ENCODE measurements around the gene RASA3. TPM values are rescaled to one million over a fixed set of nuclear protein-coding genes. Genes with fewer than 3 reads are reported as not detected.

Gene RASA3
- total and polyA plus RNA-seq, 10 of the 15 experiments (the other 5 are each of a cell fraction or from before 2014, with no cell fraction given): 0.79 to 33.9 (median 17.6) TPM

DNA sequence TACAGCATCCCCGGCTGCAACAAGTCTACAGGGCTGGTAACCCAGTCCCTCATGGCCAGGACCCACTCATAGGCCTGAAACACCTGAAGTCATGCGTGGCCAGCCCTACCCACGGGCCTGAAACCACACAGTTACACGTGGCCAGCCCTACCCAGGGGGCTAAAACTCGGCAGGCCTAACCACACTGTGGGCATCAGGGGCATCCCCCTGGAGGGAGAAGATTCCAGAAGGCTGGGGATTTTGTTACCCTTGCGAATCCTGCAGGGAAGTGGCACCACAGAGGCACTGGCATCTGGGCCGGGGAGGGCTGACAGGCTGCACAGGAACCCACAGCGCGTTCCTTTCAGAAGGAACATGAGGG lies 110.1 kb downstream of the RASA3 start:
- RAD21 ChIA-PET (ENCODE audit: unreplicated experiment): no interaction called here
- Histone ChIP-seq H3K4me1 (ENCODE audit: control insufficient read depth, insufficient read depth, low read length) (peaks cover 32% of the 10 kb centered on the region), H2AFZ (ENCODE audit: control insufficient read depth, low read depth, low read length) (no peak overlapping the region), H3K79me2 (ENCODE audit: control insufficient read depth, insufficient read depth, low read length) (no peaks in the 10 kb centered on the region), H4K20me1 (ENCODE audit: control insufficient read depth, insufficient read depth) (no peaks in the 10 kb centered on the region), H3K27ac (ENCODE audit: control insufficient read depth, insufficient read depth) (no peak overlapping the region), H3K9me3 (replicated peaks; ENCODE audit: control insufficient read depth, insufficient read depth, low read length) (no peaks in the 10 kb centered on the region), H3K4me3 (no peak overlapping the region), H3K4me2 (ENCODE audit: control insufficient read depth, insufficient read depth) (no peak overlapping the region), H3K27me3 (replicated peaks in 1 of 2; ENCODE audit: control insufficient read depth in 2 of 2, insufficient read depth in 2 of 2, low read length in 1 of 2) (no peaks in the 10 kb centered on the region), H3K36me3 (ENCODE audit: control insufficient read depth in 2 of 2, insufficient read depth in 2 of 2, low read length in 1 of 2) (peaks cover 7 to 36% of the 10 kb centered on the region in 2 experiments), H3K9ac (ENCODE audit: control insufficient read depth, insufficient read depth, low read length) (no peak overlapping the region)
- ATAC-seq (no peak), DNase-seq (ENCODE audit: low read depth, low spot score) (no peak), FAIRE-seq (no peak)
- CTCF ChIA-PET: no interaction called here
- TF ChIP-seq CBFB (IDR thresholded peaks at IDR 0.05; ENCODE audit: low read depth) (no peak), ZBTB40 (IDR thresholded peaks at IDR 0.05; ENCODE audit: borderline replicate concordance) (no peak), FOS (IDR thresholded peaks at IDR 0.05; ENCODE audit: borderline replicate concordance, extremely low read depth, insufficient read length) (no peak), KLF5 (IDR thresholded peaks at IDR 0.05; ENCODE audit: partially characterized antibody) (no peak)
- TF ChIP-seq, protein P1, sequence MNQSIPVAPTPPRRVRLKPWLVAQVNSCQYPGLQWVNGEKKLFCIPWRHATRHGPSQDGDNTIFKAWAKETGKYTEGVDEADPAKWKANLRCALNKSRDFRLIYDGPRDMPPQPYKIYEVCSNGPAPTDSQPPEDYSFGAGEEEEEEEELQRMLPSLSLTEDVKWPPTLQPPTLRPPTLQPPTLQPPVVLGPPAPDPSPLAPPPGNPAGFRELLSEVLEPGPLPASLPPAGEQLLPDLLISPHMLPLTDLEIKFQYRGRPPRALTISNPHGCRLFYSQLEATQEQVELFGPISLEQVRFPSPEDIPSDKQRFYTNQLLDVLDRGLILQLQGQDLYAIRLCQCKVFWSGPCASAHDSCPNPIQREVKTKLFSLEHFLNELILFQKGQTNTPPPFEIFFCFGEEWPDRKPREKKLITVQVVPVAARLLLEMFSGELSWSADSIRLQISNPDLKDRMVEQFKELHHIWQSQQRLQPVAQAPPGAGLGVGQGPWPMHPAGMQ (IDR thresholded peaks at IDR 0.05; ENCODE audit: borderline replicate concordance): no peak
- POLR2A ChIA-PET: no interaction called here
- no TSS peak for BruUV-seq (replicated peaks)
- WGBS (ENCODE audit: insufficient coverage, insufficient replicate concordance, low lambda C conversion rate, missing lambda C conversion rate): 52% methylated on average over 9 of the region's 9 CpGs
- intact Hi-C loops (cut with micrococcal nuclease; ENCODE audit: unreplicated experiment) (no loop called here), in situ Hi-C loops (cut with MboI) (no loop called here)
- SMC1A ChIA-PET (ENCODE audit: uncharacterized antibody, unreplicated experiment): no interaction called here

Data from GM12878 (cell line).